ENCODE data around the gene SMIM8.

SMIM8 gene

GRCh38 chr6:87357479-87358196 is 35.2 kb downstream of the SMIM8 start:
- DNase-seq (ENCODE audit: low read depth): no peak
- in situ Hi-C loops (cut with HindIII; ENCODE audit: low sequenced_read_pairs): no loop called here
- TF ChIP-seq, protein P1, sequence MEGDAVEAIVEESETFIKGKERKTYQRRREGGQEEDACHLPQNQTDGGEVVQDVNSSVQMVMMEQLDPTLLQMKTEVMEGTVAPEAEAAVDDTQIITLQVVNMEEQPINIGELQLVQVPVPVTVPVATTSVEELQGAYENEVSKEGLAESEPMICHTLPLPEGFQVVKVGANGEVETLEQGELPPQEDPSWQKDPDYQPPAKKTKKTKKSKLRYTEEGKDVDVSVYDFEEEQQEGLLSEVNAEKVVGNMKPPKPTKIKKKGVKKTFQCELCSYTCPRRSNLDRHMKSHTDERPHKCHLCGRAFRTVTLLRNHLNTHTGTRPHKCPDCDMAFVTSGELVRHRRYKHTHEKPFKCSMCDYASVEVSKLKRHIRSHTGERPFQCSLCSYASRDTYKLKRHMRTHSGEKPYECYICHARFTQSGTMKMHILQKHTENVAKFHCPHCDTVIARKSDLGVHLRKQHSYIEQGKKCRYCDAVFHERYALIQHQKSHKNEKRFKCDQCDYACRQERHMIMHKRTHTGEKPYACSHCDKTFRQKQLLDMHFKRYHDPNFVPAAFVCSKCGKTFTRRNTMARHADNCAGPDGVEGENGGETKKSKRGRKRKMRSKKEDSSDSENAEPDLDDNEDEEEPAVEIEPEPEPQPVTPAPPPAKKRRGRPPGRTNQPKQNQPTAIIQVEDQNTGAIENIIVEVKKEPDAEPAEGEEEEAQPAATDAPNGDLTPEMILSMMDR (IDR thresholded peaks at IDR 0.05; ENCODE audit: low read depth, low read length, missing control alignments): no peak
- no peak overlapping the region for H3K4me3 ChIP-seq (ENCODE audit: low read depth, low read length)

DNA sequence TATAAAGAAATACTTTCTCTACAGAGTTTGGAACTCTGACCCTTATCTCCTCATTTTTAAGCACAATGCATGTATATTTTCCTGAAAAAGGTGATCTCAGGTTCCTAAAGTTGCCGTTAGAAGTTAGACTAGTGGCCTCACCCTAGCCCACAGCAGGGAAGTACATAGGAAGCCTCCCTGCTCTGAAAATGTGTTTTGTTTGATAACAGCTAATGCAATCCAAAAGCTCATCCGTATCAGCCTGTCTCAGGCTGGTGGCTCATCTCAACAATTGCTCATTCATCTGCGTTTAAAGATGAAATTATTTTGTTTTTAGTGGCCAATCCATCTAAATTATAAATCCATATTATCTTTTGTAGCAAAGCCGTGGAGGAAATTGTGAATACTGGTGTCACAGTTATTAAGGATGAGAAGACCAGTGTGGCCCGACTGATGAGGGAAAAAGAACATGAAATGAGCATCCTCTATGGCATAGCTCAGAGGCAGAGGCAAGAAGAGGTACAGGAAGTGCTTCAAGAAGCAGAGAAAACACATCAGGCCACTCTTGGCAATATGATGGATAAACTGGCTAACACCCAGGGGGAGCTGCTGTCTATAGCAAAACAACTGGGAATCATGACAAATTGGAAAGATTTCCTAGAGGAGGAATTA is 42.3 kb downstream of the SMIM8 start:
- H3K4me3 ChIP-seq (ENCODE audit: low read depth, low read length): no peak overlapping the region
- in situ Hi-C loops (cut with HindIII; ENCODE audit: low sequenced_read_pairs): no loop called here
- TF ChIP-seq, protein P1 (IDR thresholded peaks at IDR 0.05; ENCODE audit: low read depth, low read length, missing control alignments): no peak
- no peak for DNase-seq (ENCODE audit: low read depth)

GRCh38 chr6:87366072-87366827 is 43.9 kb downstream of the SMIM8 start:
- H3K4me3 ChIP-seq (ENCODE audit: low read depth, low read length): no peak overlapping the region
- DNase-seq (ENCODE audit: low read depth): no peak

DNA sequence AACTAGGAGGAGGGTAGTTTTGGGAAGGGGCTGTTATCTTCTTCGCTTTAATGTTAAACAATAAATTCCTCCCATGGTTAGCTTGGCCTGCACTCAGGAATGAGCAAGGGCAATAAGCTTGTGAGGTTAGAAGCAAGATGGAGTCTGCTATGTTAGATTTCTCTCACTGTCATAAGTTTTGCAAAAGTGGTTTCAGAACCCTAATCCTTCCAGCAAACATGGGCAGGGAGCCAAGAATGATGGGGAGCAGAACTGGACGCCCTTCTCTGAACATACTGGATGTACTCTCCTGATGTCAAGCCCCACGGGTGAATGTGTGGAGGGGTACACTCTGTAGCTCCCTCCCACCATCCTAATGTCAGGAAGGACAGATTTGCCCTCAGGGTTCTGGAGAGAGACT is 44.5 kb downstream of the SMIM8 start:
- no peak overlapping the region for H3K4me3 ChIP-seq (ENCODE audit: low read depth, low read length)
- TF ChIP-seq, protein P1 (IDR thresholded peaks at IDR 0.05; ENCODE audit: low read depth, low read length, missing control alignments): no peak
- in situ Hi-C loops (cut with HindIII; ENCODE audit: low sequenced_read_pairs): no loop called here
- no peak for DNase-seq (ENCODE audit: low read depth)

More at GRCh38 chr6:87366072-87366827, 43.9 kb downstream of the SMIM8 start:
- TF ChIP-seq, protein P1 (IDR thresholded peaks at IDR 0.05; ENCODE audit: low read depth, low read length, missing control alignments): no peak
- in situ Hi-C loops (cut with HindIII; ENCODE audit: low sequenced_read_pairs): no loop called here

GRCh38 chr6:87373377-87373776 is 51.0 kb downstream of the SMIM8 start:
- DNase-seq (ENCODE audit: low read depth): no peak
- no peak overlapping the region for H3K4me3 ChIP-seq (ENCODE audit: low read depth, low read length)
- in situ Hi-C loops (cut with HindIII; ENCODE audit: low sequenced_read_pairs): no loop called here
- TF ChIP-seq, protein P1 (IDR thresholded peaks at IDR 0.05; ENCODE audit: low read depth, low read length, missing control alignments): no peak

DNA sequence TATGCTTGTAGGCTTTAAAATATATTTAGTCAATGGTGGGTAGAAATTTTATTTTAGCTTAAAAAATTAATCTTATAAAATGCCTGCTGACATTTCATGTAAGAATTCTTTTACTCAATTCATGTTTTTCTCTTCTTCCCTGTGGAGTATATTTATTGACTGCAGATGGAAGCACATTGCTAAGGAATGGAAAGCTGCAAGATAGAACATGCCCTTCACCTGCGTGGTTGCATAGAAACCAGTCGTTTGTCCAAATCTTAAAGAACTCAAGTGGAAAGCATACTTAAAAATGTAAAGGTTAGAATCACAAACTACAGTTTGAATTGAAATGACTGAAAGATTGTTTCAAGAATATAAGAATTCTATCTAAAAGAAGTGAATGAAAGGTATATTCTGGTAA is 52.9 kb downstream of the SMIM8 start:
- no peak overlapping the region for H3K4me3 ChIP-seq (ENCODE audit: low read depth, low read length)
- DNase-seq (ENCODE audit: low read depth): no peak
- in situ Hi-C loops (cut with HindIII; ENCODE audit: low sequenced_read_pairs): no loop called here
- TF ChIP-seq, protein P1 (IDR thresholded peaks at IDR 0.05; ENCODE audit: low read depth, low read length, missing control alignments): no peak
